GM12878 (cell line): ENCODE results near the gene SPATA9. TPM values are rescaled to one million over a fixed set of nuclear protein-coding genes. Genes with fewer than 3 reads are reported as not detected.

ENCODE experiments used
- ATAC-seq: fragments of 200-7000 bp; cut with Tn5 transposase; 3 replicates; pipeline ENCODE4 v1.9.1; 2020; ENCODE audit warnings: mild to moderate bottlenecking, moderate library complexity
- BruUV-seq: library from RNA; stranded (reverse); fragments of 400-500 nt; replicated peaks from 2 replicates; lab custom pipeline; 2021; lab: Mats Ljungman, UMichigan
- CTCF ChIA-PET: fragments of 300-600 bp; sonication (Branson Sonifier 250); formaldehyde crosslinking; extraction: SDS; loops from one replicate; lab custom pipeline; 2021; ENCODE audit warnings: inconsistent platforms; lab: Yijun Ruan, JAX
- POLR2A ChIA-PET: fragments of 350-600 bp; formaldehyde crosslinking; extraction: SDS; loops from one replicate; lab custom pipeline; 2021; ENCODE audit warnings: inconsistent platforms; lab: Charles Lee
- RAD21 ChIA-PET: fragments of 300-600 bp; sonication (Branson Sonifier 250); formaldehyde crosslinking; loops from one replicate; lab custom pipeline; 2023; ENCODE audit warnings: antibody characterized with exemption; ENCODE audit not compliant: unreplicated experiment; lab: Charles Lee
- SMC1A ChIA-PET: fragments of 300-600 bp; sonication (Branson Sonifier 250); formaldehyde crosslinking; loops from one replicate; lab custom pipeline; 2023; ENCODE audit not compliant: unreplicated experiment, uncharacterized antibody; lab: Charles Lee
- DNase-seq: peaks from one replicate; pipeline ENCODE4 v3.0.0-alpha.2; 2011; ENCODE audit warnings: low read depth, low spot score
- FAIRE-seq: peaks from 3 replicates; lab custom pipeline; 2011; peaks lifted over from hg19 to GRCh38; lab: Jason Lieb, UNC
- H2AFZ ChIP-seq: 2 replicates; pipeline ENCODE4 v1.6.0; 2011; ENCODE audit warnings: low read depth, low read length, control low read depth; ENCODE audit not compliant: control insufficient read depth
- H3K27ac ChIP-seq: 2 replicates; pipeline ENCODE4 v1.5.1; 2011; ENCODE audit warnings: control low read depth; ENCODE audit not compliant: control insufficient read depth, insufficient read depth
- H3K27me3 ChIP-seq, 2 experiments: replicated peaks in 1 of 2; 2 replicates each; pipeline versions ENCODE4 v1.6.0 to v1.6.1; 2011; ENCODE audit warnings: low read length in 1 of 2; ENCODE audit not compliant: control insufficient read depth in 2 of 2, insufficient read depth in 2 of 2
- H3K36me3 ChIP-seq, 2 experiments: 2 replicates each; pipeline ENCODE4 v1.5.1; 2011; ENCODE audit warnings: low read length in 1 of 2; ENCODE audit not compliant: control insufficient read depth in 2 of 2, insufficient read depth in 2 of 2
- H3K4me1 ChIP-seq: 2 replicates; pipeline ENCODE4 v1.6.1; 2011; ENCODE audit warnings: mild to moderate bottlenecking, low read length, moderate library complexity, mixed read lengths; ENCODE audit not compliant: control insufficient read depth, insufficient read depth
- H3K4me2 ChIP-seq: 2 replicates; pipeline ENCODE4 v1.6.0; 2011; ENCODE audit warnings: control low read depth; ENCODE audit not compliant: control insufficient read depth, insufficient read depth
- H3K4me3 ChIP-seq: fragments of 200-600 bp; sonication (generic); 2 replicates; pipeline ENCODE4 v1.5.1; 2016
- H3K79me2 ChIP-seq: 2 replicates; pipeline ENCODE4 v1.6.0; 2011; ENCODE audit warnings: low read length; ENCODE audit not compliant: control insufficient read depth, insufficient read depth
- H3K9ac ChIP-seq: 2 replicates; pipeline ENCODE4 v1.8.0; 2011; ENCODE audit warnings: low read length, control low read depth, mixed read lengths; ENCODE audit not compliant: control insufficient read depth, insufficient read depth
- H3K9me3 ChIP-seq: replicated peaks from 3 replicates; pipeline ENCODE4 v1.5.1; 2011; ENCODE audit warnings: mild to moderate bottlenecking, low read length; ENCODE audit not compliant: control insufficient read depth, insufficient read depth
- H4K20me1 ChIP-seq: 2 replicates; pipeline ENCODE4 v1.6.0; 2011; ENCODE audit not compliant: control insufficient read depth, insufficient read depth
- CUX1 ChIP-seq: IDR thresholded peaks from 2 replicates; pipeline ENCODE4 v1.6.1; 2012; ENCODE audit warnings: improper control_type of control experiment, low read depth, low read length; ENCODE audit not compliant: insufficient replicate concordance
- E2F8 ChIP-seq: fragments of 450-650 bp; IDR thresholded peaks from 2 replicates; pipeline ENCODE4 v1.6.1; 2018; ENCODE audit warnings: mild to moderate bottlenecking, low read depth, moderate library complexity; ENCODE audit not compliant: partially characterized antibody
- E4F1 ChIP-seq: fragments of 450-650 bp; IDR thresholded peaks from 2 replicates; pipeline ENCODE4 v1.6.1; 2018; ENCODE audit warnings: borderline replicate concordance, mild to moderate bottlenecking; ENCODE audit not compliant: partially characterized antibody
- EED ChIP-seq: sonication (generic); IDR thresholded peaks from 2 replicates; pipeline ENCODE4 v1.6.1; 2016; ENCODE audit warnings: antibody characterized with exemption, low read depth
- IRF4 ChIP-seq: IDR thresholded peaks from 2 replicates; pipeline ENCODE4 v1.6.1; 2011; ENCODE audit warnings: low read depth, low read length
- LARP7 ChIP-seq: fragments of 450-650 bp; IDR thresholded peaks from 2 replicates; pipeline ENCODE4 v1.6.1; 2017; ENCODE audit warnings: mild to moderate bottlenecking
- MAX ChIP-seq: IDR thresholded peaks from 2 replicates; pipeline ENCODE4 v1.6.1; 2012; ENCODE audit warnings: low read depth, low read length, improper control_type of control experiment
- PML ChIP-seq: IDR thresholded peaks from 2 replicates; pipeline ENCODE4 v1.6.1; 2012; ENCODE audit warnings: low read length, inconsistent platforms
- RAD21 ChIP-seq: IDR thresholded peaks from 2 replicates; pipeline ENCODE4 v1.6.1; 2011; ENCODE audit warnings: mild to moderate bottlenecking, low read depth, low read length, moderate library complexity; ENCODE audit not compliant: insufficient read depth
- SP1 ChIP-seq: IDR thresholded peaks from one replicate; pipeline ENCODE4 v1.6.1; 2011; ENCODE audit warnings: low read depth, low read length
- USF1 ChIP-seq: IDR thresholded peaks from 2 replicates; pipeline ENCODE4 v1.6.1; 2011; ENCODE audit warnings: borderline replicate concordance, low read depth, mild to moderate bottlenecking, moderate library complexity, mixed read lengths, low read length; ENCODE audit not compliant: insufficient read depth; ENCODE audit errors: extremely low read length
- ZBED1 ChIP-seq: IDR thresholded peaks from 2 replicates; pipeline ENCODE4 v1.6.1; 2016; ENCODE audit warnings: borderline replicate concordance
- WGBS: methylation state at CpG from one replicate; pipeline ENCODE4 v1.1.6; 2016; ENCODE audit warnings: low lambda C conversion rate; ENCODE audit not compliant: insufficient replicate concordance, insufficient coverage; ENCODE audit errors: missing lambda C conversion rate; 5-methylcytosine and 5-hydroxymethylcytosine counted together
- in situ Hi-C: fragments of 300-500 bp; cut with MboI; formaldehyde crosslinking; loops from 9 replicates; pipeline ENCODE4 v1.14.3; 2018; ENCODE audit warnings: mixed read lengths
- intact Hi-C: fragments of 100-400 bp; cut with micrococcal nuclease; formaldehyde crosslinking; loops from one replicate; pipeline ENCODE4 v1.14.2; 2022; ENCODE audit not compliant: unreplicated experiment
- polyA plus RNA-seq, 11 experiments: library from polyadenylated mRNA; depleted of rRNA in 4 of 11; unstranded in 6 of 11; stranded (reverse) in 5 of 11; fragments of >200 nt; fragmentation: Nextera tagmentation in 4 of 11; fragmentation: Illumina TruSeq in 1 of 11; extraction: Ambion mirVana in 4 of 11; extraction: Trizol in 1 of 11; gene quantifications; 1 replicate in 1 of 11; 2 replicates in 10 of 11; pipeline versions ENCODE4 v1.2.1 to v1.2.3, GENCODE V29; 2011 to 2016; ENCODE audit warnings: inconsistent platforms in 2 of 11, missing spikeins in 2 of 11, low read depth in 1 of 11
- total RNA-seq, 4 experiments: library from RNA; depleted of rRNA in 3 of 4; stranded (reverse); fragments of >200 nt in 3 of 4; fragmentation: Illumina TruSeq in 1 of 4; extraction: Trizol in 1 of 4; gene quantifications; 2 replicates each; pipeline versions ENCODE4 v1.2.1 to v1.2.3, GENCODE V29; 2013 to 2021

The SPATA9 gene
- total and polyA plus RNA-seq, 10 of the 15 experiments (the other 5 are each of a cell fraction or from before 2014, with no cell fraction given), result 0.11 to 0.49 (median 0.16) TPM; not detected in 1

- Histone ChIP-seq H3K4me2 (no peak overlapping the region), H3K4me1 (no peaks in the 10 kb centered on the region), H3K27me3 (no peaks in the 10 kb centered on the region), H3K36me3 (no peaks in the 10 kb centered on the region), H3K79me2 (no peaks in the 10 kb centered on the region), H3K4me3 (no peak overlapping the region), H3K9me3 (no peaks in the 10 kb centered on the region), H3K9ac (no peak overlapping the region), H3K27ac (no peak overlapping the region), H2AFZ (no peak overlapping the region), H4K20me1 (no peaks in the 10 kb centered on the region)
- WGBS, result 95% methylated on average over 5 of the region's 5 CpGs
- ChIA-PET CTCF (interaction anchor here (0.9 to 8.5 kb wide), 8 partner anchors 11 to 179 kb away, joined by 3 to 177 read pairs (median 4); no protein-coding TSS in a partner anchor), SMC1A (interaction anchor here (0.6 to 5.1 kb wide), 18 partner anchors 9 to 520 kb away, joined by 3 to 22 read pairs (median 4); partner anchors contain the start of gene RFESD), POLR2A (interaction anchor here (1.3 kb wide), 1 partner anchor 178 kb away, joined by 3 read pairs; no protein-coding TSS in a partner anchor), RAD21 (interaction anchor here (1.0 to 2.6 kb wide), 3 partner anchors 23 to 111 kb away, joined by 3 to 9 read pairs (median 6); partner anchors contain the start of genes RFESD and RHOBTB3)
- DNase-seq (no peak), FAIRE-seq (no peak), ATAC-seq (no peak)
- intact Hi-C loops (no loop called here), in situ Hi-C loops (no loop called here)
- BruUV-seq, result no TSS peak
- no peak for TF ChIP-seq SP1
- no peak for TF ChIP-seq PML
- TF ChIP-seq LARP7, result no peak
- no peak for TF ChIP-seq EED
- TF ChIP-seq E4F1, result no peak
- TF ChIP-seq IRF4, result no peak
- no peak for TF ChIP-seq E2F8
- no peak for TF ChIP-seq CUX1
- no peak for TF ChIP-seq ZBED1
- TF ChIP-seq USF1, result no peak
- TF ChIP-seq RAD21, result no peak
- TF ChIP-seq MAX, result no peak
These were observed 12.8 kb downstream of the SPATA9 start for GRCh38 chr5:95669985-95670384.
